COR-L47 (cell line): ENCODE measurements around the gene N4BP2L1.
"Not testable (repeated sequence)": the region's sequence is repeated elsewhere in the genome, so short reads cannot be mapped to it uniquely, and the experiment has no call there.

Experiments used
- DNase-seq: peaks from one replicate; lab custom pipeline; 2025; lab: John Stamatoyannopoulos, UW

N4BP2L1 gene

GRCh38 chr13:32390048-32390447 is 37.9 kb downstream of the N4BP2L1 start:
- DNase-seq = no peak

GRCh38 chr13:32385410-32385809 is 42.5 kb downstream of the N4BP2L1 start:
- DNase-seq = no peak

DNA sequence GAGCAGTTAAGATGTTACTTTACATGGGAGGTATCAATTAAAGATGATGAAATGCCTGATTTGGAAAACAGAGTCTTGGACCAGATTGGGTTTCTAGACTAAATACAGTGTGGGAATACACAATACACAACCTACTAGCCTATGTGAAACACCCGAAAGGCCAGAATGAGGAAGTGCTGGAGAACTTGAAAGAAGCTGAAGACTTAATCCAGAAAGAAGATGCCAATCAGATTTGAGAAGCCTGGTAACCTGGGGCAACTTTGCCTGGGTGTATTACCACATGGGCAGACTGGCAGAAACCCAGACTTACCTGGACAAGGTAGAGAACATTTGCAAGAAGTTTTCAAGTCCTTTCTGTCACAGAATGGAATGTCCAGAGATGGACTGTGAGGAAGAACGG is 43.2 kb downstream of the N4BP2L1 start:
- no peak for DNase-seq

GRCh38 chr13:32383836-32384618 is 43.9 kb downstream of the N4BP2L1 start:
- DNase-seq = no peak

- DNase-seq = peak; percentile 58
These were observed 46.4 kb downstream of the N4BP2L1 start for GRCh38 chr13:32381539-32381938.

- no peak for DNase-seq
These were observed 49.9 kb downstream of the N4BP2L1 start for GRCh38 chr13:32378012-32378411.

DNA sequence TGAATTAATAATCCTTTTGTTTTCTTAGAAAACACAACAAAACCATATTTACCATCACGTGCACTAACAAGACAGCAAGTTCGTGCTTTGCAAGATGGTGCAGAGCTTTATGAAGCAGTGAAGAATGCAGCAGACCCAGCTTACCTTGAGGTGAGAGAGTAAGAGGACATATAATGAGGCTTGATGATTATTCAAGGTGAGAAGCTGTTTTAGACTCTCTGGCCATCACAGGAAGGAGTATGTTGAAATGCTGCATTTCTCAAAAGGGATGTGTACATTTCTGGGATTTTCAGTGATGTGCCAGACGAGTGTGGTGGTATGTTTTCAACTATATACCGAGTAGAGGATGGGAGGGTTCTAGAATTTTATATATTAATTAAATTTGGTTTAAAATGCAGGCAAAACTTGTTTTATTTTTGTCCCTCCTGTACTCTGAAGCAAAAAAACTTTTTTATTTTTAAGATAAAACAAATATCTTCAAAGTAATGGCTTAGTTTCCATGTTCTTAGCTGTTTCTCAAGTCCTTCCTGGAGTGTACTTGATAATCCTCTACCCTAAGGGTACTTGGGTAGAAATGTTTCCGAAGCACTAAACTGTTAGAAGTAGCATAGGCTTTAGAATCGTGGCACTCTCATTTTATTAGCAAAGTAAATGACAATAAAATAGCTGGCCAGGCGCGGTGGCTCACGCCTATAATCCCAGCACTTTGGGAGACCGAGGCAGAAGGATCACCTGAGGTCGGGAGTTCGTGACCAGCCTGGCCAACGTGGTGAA is 51.1 kb downstream of the N4BP2L1 start:
- no peak for DNase-seq

DNA sequence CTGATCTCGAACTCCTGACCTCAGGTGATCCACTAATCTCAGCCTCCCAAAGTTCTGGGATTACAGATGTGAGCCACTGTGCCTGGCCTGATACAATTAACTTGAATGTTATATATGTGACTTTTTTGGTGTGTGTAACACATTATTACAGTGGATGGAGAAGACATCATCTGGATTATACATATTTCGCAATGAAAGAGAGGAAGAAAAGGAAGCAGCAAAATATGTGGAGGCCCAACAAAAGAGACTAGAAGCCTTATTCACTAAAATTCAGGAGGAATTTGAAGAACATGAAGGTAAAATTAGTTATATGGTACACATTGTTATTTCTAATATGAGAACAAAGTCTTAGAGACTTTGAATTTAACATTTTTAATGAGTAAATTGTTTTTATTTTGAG is 57.1 kb downstream of the N4BP2L1 start:
- DNase-seq = no peak

DNA sequence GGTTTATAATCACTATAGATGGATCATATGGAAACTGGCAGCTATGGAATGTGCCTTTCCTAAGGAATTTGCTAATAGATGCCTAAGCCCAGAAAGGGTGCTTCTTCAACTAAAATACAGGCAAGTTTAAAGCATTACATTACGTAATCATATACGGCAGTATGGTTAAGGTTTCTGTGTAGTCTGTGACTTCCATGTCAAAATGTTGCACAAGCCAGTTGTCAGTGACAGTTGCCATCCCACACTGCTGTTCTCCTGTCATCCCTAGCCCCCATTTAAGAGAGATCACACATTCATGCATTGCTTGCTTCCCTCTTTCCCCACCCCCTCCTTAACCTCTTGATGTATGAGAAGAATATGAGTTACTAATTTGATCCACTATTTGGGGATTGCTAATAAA is 65.4 kb downstream of the N4BP2L1 start:
- no peak for DNase-seq

DNA sequence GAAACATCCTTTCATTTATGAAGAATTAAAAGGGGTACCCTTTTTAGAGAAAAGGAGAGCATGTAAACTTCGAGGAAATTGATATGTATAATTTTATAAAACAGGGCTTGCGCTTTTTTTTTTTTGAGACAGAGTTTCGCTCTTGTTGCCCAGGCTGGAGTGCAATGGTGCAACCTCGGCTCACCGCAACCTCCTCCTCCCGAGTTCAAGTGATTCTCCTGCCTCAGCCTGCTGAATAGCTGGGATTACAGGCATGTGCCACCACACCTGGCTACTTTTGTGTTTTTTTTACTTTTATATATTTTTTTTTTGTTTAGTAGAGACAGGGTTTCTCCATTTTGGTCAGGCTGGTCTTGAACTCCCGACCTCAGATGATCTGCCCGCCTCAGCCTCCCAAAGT is 72.0 kb downstream of the N4BP2L1 start:
- DNase-seq = not testable (repeated sequence)

DNA sequence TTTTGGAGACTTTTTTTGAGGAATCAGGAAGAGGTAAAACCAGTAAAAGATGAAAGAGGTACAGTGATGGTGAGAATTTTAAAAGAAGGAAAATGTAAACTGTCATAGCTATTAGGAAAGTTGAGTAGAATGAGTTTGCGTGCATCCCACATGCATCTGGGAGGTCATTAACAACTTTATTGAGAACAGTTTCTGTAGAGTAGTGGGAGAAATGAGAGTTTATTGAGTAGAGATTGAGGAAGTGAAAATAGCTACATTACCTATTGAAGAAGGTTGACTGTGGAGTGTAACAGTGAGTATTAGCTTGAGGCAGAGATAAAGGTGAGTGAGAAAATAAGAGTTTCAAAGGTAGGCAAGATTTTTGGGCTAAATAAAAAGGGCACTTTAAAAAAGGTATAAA is 73.9 kb downstream of the N4BP2L1 start:
- no peak for DNase-seq

DNA sequence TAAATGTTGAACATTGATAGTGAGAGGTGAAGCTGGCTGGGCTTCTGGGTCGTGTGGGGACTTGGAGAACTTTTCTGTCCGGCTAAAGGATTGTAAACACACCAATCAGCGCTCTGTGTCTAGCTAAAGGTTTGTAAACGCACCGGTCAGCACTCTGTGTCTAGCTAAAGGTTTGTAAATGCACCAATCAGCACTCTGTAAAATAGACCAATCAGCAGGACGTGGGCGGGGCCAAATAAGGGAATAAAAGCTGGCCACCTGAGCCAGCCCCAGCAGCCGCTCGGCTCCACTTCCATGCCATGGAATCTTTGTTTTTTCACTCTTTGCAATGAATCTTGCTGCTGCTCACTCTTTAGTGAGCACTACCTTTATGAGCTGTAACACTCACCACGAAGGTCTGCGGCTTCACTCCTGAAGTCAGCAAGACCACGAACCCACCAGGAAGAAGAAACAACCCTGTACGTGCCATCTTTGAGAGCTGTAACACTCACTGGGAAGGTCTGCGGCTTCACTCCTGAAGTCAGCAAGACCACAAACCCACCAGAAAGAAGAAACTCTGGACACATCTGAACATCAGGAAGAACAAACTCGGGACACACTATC is 77.0 kb downstream of the N4BP2L1 start:
- not testable (repeated sequence) for DNase-seq
